ENCODE measurements around the gene DLEU7.

GRCh38 chr13:50805805-50806204, 37.7 kb downstream of the DLEU7 start:
- TF ChIP-seq, protein P1, sequence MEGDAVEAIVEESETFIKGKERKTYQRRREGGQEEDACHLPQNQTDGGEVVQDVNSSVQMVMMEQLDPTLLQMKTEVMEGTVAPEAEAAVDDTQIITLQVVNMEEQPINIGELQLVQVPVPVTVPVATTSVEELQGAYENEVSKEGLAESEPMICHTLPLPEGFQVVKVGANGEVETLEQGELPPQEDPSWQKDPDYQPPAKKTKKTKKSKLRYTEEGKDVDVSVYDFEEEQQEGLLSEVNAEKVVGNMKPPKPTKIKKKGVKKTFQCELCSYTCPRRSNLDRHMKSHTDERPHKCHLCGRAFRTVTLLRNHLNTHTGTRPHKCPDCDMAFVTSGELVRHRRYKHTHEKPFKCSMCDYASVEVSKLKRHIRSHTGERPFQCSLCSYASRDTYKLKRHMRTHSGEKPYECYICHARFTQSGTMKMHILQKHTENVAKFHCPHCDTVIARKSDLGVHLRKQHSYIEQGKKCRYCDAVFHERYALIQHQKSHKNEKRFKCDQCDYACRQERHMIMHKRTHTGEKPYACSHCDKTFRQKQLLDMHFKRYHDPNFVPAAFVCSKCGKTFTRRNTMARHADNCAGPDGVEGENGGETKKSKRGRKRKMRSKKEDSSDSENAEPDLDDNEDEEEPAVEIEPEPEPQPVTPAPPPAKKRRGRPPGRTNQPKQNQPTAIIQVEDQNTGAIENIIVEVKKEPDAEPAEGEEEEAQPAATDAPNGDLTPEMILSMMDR (IDR thresholded peaks at IDR 0.05): no peak
- no peak for TF ChIP-seq POLR2A (IDR thresholded peaks at IDR 0.05)

Measured in right lobe of liver (tissue), 4 donors.